ENCODE data around the gene BRD2.
A peak's percentile ranks its signal among the peaks of the same experiment; 100 is the strongest.

BRD2 gene

GRCh38 chr6:32973144-32974015, 5.0 kb downstream of the BRD2 start:
- DNase-seq = no peak

- no peak for DNase-seq
Measured at GRCh38 chr6:32974016-32974333, 5.6 kb downstream of the BRD2 start.

- no peak for DNase-seq
Measured at GRCh38 chr6:32974541-32975308, 6.3 kb downstream of the BRD2 start.

GRCh38 chr6:32975886-32976285, 7.5 kb downstream of the BRD2 start:
- DNase-seq = no peak

- no peak for DNase-seq
Measured at GRCh38 chr6:32976334-32977069, 8.1 kb downstream of the BRD2 start.

- no peak for DNase-seq
Measured at GRCh38 chr6:32977272-32977952, 9.0 kb downstream of the BRD2 start.

GRCh38 chr6:32977953-32978324, 9.5 kb downstream of the BRD2 start:
- DNase-seq = no peak

- DNase-seq = no peak
Measured at GRCh38 chr6:32979720-32980487, 11.5 kb downstream of the BRD2 start.

- no peak for DNase-seq
Measured at GRCh38 chr6:32980488-32981038, 12.2 kb downstream of the BRD2 start.

- peak; percentile 90 for DNase-seq
Measured at GRCh38 chr6:32982084-32982701, 13.8 kb downstream of the BRD2 start.

- no peak for DNase-seq
Measured at GRCh38 chr6:32982702-32983492, 14.5 kb downstream of the BRD2 start.

- DNase-seq = no peak
Measured at GRCh38 chr6:32983493-32983848, 15.1 kb downstream of the BRD2 start.

- no peak for DNase-seq
Measured at GRCh38 chr6:32983964-32984621, 15.7 kb downstream of the BRD2 start.

- peak; percentile 60 for DNase-seq
Measured at GRCh38 chr6:32984622-32985389, 16.4 kb downstream of the BRD2 start.

GRCh38 chr6:32989368-32989767, 21.0 kb downstream of the BRD2 start:
- DNase-seq = no peak

GRCh38 chr6:32991972-32992371, 23.6 kb downstream of the BRD2 start:
- no peak for DNase-seq

GRCh38 chr6:32993363-32993973, 25.1 kb downstream of the BRD2 start:
- DNase-seq = no peak

GRCh38 chr6:32995448-32995847, 27.1 kb downstream of the BRD2 start:
- DNase-seq = no peak

GRCh38 chr6:33000055-33000454, 31.7 kb downstream of the BRD2 start:
- no peak for DNase-seq
